ENCODE measurements around the gene IFI27L2.

Gene IFI27L2

DNA sequence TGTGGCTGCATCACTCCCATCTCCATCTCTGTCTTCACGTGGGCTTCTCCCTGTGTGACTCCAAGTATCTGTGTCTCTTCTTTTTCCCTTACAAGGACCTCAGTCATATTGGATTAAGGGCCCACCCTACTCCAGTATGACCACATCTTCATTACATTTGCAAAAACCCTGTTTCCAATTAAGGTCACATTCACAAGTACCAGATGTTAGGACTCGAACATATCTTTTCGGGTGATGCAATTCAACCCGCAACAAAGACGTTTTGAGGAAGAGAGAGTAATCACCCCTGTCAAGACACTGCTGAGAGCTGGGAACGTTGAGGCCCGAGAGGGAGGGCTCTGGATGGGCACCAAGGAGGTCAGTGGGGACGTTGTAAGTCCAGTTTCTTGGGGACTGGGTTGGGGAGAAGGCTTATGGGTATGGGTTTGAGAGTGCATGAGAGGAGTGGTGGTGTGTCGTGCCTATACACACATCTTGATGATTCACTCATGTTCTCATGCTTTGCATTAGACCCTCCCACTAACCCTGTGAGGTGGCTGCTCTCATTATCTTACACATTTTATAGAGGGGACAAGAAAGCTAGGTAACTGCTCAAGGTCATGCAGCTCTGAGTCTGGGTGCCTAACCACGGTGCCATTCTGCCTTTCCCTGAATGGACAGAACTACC is 30.9 kb downstream of the IFI27L2 start:
- DNase-seq: peak in 1 of 3 donors; percentile 29

DNA sequence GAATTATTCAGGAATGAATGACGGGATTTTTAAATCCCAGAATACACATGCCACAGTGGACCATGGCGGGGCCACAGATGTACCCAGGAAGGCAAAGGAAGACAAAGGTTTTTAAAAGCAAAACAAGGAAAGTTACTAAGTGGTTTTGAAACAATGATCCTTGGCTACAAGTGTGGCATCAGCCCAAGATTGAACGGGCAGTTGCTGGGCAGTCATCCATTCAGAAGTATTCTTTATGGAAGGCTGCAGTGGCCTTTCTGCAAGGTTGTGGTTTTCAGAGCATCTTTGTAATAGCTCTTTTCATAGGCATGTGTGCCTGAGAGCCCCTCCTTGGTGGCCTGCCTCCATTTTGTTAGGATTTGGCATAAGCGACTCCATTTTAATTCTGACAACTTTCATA is 32.3 kb downstream of the IFI27L2 start:
- no peak for DNase-seq

DNA sequence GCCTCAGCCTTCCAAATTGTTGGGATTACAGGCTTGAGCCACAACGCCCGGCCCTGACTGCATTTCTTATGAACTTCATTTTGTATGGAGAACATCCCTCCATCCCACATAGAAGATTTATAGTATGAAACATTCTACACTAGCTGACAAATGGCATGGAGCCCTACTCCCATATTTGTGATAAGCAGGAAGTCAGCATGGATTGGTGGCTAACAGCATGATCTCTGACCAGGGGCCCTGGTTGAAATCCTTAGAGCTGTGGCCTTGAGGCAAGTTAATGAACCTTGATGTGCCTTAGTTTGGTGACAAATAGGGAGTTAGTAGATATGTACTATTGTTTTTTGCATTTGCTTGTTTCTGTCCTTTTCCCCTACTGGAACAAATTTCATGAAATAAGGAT is 36.0 kb downstream of the IFI27L2 start:
- no peak for DNase-seq

DNA sequence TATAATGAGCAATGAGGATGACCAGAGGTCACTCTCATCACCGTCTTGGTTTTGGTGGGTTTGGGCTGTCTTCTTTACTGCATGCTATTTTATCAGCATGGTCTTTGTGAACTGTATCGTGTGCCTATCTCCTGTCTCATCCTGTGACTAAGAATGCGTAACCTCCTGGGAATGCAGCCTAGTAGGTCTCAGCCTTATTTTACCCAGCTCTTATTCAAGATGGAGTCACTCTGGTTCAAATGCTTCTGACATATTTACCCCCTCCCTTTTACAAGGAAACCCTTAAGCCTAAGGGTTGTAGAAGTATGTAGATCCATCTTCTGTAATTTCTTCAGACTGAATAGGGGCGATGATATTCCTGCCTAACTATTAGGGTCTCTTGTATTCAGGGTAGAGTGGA is 39.9 kb downstream of the IFI27L2 start:
- DNase-seq: no peak

DNA sequence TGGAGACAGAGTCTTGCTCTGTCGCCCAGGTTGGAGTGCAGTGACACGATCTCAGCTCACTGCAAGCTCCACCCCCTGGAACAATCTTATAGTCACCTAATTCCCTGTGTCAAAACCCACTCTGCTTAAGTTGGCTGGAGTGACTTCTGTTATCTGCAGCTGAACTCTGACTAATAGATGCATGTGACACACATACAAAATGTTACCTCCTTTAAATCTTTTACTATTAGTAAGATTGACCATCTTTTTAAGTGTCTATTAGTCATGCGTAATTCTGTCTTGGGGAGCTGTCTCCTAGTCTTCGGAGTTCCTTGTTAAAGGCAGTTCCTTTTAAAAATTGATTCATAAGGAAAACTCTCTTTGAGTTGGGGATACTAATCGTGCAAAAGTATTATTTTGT is 40.9 kb downstream of the IFI27L2 start:
- peak in 1 of 3 donors; percentile 13 for DNase-seq

DNA sequence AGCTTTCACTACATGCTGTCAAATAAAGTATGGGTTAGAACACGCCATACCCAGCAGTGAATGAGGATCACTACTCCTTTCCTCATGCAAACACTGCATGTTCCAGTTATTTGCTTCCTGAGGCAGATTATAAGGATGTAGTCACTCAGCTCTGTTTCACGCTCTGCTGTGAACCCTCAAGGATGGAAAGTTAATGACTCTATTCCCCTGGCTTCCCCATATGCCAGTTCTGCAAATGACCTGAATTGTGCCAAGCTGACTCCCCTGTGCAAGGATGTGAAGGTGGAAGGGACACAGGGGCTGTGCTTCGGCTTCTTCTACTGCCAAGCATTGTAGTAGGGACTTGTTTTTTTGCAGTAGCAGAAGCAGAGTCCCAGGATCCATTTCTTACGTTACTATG is 41.5 kb downstream of the IFI27L2 start:
- DNase-seq: no peak

DNA sequence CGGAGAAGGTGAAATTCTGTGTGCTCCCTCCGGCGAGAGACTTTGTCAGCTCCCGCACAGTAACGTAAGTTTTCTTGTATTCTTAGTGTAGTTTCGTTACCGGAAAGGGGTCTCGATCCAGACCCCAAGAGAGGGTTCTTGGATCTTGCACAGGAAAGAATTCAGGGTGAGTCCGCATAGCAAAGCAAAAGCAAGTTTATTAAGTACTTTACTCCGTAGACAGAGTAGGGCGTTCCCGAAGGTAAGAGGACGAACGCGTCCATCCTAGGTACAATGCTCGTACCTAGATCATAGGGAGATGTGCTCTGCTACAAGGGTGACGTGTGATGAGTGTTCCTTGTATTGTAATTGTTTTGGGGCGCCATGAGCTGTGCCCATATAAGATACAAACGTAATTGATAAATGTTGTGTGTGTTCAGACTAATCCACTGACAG is 48.0 kb downstream of the IFI27L2 start:
- DNase-seq: no peak

DNA sequence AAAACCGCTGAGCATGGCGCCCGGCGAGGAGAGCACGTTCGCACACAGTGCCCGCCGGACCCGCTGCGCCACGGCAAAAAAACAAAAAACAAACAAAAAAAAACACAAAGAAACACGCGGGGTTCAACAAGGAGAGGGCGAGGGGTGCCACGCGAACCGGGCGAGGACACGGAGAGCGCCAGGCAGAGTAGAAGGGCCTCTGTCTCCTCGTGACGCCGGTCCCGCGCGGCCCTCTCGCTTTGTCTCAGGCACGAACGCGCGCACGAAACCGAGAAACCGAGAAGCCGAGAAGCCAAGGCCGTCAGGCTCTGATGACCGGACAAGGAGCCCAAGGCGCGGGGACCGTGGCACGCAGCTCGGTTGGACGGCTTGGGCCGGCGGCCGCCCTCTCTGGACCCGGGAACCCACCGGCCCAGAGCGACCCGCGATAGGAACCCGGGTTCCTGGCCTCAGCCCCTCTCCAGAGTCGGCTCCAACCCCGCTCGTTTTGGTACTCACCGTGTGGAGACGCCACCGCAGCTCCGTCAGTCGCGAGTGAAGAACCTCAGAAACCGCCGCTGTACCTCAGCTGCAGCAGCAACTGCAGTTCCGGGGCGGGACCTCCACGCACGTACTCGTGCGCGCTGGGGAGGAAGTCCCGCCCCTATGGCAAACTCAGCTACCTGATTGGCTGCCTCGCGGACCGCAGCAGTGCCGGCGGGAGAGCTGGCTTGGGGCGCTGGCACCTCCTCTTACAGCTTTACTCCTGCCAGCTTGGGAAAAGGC is 48.6 kb downstream of the IFI27L2 start, which contains the start of the genes DDX24 and IFI27L1:
Gene DDX24, minus strand, starts transcription at position 582 of the 765 bp plus-strand sequence. CDS start 1,460 bp downstream, outside the sequence.
Gene IFI27L1, plus strand, starts transcription at position 690 of the 765 bp plus-strand sequence. CDS start 15,628 bp downstream, outside the sequence.
- peak; percentile 96 to 98 (median 97) for DNase-seq

DNA sequence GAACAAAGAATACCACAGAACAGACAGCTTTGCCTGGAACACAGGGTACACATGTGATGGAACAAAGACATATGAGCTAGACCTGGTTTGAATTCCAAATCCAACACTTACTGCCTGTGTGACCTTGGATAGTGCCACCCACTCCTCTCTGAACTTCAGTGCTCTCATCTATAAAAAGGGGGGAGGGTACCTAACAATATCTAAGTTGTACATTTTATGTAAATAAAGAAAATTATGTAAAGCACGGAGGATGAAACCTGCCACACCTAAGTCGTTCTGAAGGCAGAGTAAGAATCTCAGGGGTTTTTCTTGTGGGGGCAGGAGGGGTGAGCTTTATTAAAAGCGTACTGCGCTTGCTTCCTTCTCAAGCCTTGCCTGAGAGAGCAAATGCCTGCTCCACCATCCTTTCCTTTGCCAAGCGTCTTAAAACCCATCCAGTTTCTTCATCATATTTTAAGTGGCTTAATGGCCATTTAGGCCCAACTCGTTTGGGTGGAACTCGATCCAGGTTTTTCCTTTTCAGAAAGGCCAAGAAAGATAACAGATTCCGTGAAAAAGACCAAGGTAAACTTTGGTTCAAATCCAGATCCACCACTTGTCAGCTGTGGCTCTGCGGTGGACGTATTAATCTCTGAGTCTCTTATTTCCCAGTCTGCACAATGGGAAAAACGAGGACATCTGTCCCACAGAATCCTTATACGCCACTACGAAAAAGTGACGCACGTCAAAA is 49.3 kb downstream of the IFI27L2 start:
- DNase-seq: peak in 1 of 3 donors; percentile 60

DNA sequence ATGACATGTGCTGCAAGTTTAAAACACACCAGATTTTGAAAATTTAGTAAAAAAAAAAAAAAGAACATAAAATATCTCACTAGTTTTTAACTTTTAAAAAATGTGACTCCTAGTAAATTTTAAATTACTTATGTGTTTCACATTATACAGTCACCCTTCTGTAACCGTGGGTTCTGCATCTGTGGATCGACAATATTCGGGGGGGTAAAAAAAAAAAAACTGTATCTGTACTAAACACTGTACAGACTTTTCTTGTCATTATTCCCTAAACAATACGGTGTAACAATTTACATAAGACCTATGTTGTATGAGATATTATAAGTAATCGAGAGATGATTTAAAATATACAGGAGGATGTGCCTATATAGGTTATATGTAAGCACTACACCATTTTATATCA is 51.6 kb downstream of the IFI27L2 start:
- DNase-seq: no peak

Data from suppressor macrophage treated with lipopolysaccharide for 1 hour (primary cell).